Renal cortex interstitium (tissue), 11 donors: Measurements from ENCODE around the gene TBC1D22A. TPM values are rescaled to one million over a fixed set of nuclear protein-coding genes. Genes with fewer than 3 reads are reported as not detected.

Experiments used
- DNase-seq, 11 donors: peaks; one replicate each; pipeline ENCODE4 v3.0.0-alpha.2; 2013; ENCODE audit warnings: low read depth in 9 of 11, low spot score in 4 of 11; ENCODE audit errors: extremely low read depth in 1 of 11
- polyA plus RNA-seq, 3 donors: library from polyadenylated mRNA; unstranded; fragments of 120-200 nt; gene quantifications; one replicate each; pipeline ENCODE4 v1.2.1, GENCODE V29; 2013; ENCODE audit not compliant: insufficient read length in 3 of 3

The TBC1D22A gene
- polyA plus RNA-seq, 3 donors: 16.1 to 19.0 (median 19.0) TPM

DNA sequence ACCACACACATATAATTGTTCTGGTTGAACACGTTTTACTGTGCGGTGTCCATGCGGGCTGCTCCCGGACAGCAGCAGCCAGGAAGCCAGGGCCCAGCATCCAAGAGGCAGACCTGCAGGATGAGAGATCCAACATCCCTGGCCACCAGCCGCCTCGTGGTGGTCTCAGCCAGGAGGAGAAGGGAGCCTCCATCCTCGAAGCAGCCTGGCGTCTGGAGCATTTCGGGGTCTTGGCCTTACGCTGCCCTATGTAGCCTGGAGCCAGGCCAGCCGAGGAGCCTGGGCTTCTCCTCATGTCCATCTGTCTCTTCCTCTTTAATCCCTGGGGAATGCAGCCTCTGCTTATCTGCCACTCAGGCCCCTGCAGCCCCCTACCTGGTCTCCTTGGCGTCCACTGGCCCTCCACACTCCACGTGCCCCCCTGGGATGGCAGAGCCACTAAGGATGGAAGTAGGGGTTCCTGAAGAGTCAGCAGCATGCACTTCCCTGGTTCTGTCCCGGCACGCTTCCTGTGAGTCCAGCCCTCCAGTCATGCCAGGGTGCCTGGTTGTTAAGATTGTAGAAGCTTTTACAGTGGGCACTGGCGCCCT is 253.2 kb downstream of the TBC1D22A start:
- DNase-seq: no peak

GRCh38 chr22:47016631-47017030 is 254.2 kb downstream of the TBC1D22A start:
- DNase-seq: peak in 1 of 11 donors; percentile 25

DNA sequence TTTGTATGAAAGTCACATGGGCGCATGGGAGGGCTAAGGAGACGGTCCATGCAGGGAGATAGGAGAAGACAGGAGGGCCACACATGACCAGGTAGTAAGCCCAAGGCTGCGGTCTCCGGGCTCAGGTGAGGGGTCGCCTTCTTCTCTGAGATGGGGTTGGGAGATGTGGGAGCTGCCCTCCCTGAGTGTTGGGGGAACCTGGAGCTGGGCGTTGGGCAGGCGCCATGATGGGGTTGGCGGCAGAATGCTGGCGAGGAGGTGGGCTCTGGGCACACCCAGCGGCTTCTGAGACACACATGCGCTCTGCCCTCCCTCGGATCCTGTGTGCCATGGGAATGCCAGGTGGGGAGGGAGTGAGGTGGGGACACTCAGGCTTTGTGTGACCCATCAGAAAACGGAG is 254.8 kb downstream of the TBC1D22A start:
- DNase-seq: no peak

GRCh38 chr22:47018010-47018910 is 255.8 kb downstream of the TBC1D22A start:
- no peak for DNase-seq

GRCh38 chr22:47019012-47019790 is 256.8 kb downstream of the TBC1D22A start:
- peak in 1 of 11 donors; percentile 29 for DNase-seq

GRCh38 chr22:47020166-47020565 is 257.7 kb downstream of the TBC1D22A start:
- DNase-seq: no peak

- DNase-seq: no peak
Measured at GRCh38 chr22:47021371-47022074, 259.1 kb downstream of the TBC1D22A start.

- DNase-seq: no peak
Measured at GRCh38 chr22:47022075-47022473, 259.6 kb downstream of the TBC1D22A start.

- no peak for DNase-seq
Measured at GRCh38 chr22:47022475-47022874, 260.0 kb downstream of the TBC1D22A start.

- no peak for DNase-seq
Measured at GRCh38 chr22:47023871-47024270, 261.4 kb downstream of the TBC1D22A start.

DNA sequence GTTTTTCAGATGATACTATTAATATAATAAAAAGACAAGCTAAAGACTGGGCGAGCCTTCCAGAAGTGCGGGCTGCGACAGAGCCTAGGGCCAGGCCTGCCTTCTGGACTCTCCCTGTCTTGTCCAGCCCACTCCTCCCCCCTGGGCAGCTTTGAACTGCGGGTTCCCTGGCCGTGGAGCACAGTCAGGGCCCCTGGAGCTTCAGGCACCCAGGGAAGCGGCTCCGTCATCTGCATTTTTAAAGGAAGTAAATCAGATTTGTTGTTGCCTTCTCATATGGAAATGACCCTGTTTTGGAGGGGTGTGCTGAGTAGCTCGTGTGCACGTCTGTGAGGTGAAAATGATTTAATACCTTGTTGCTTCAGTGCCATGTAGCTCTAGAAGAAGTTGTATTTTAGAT is 265.3 kb downstream of the TBC1D22A start:
- DNase-seq: no peak

- no peak for DNase-seq
Measured at GRCh38 chr22:47029244-47030074, 267.0 kb downstream of the TBC1D22A start.

GRCh38 chr22:47030143-47030661 is 267.8 kb downstream of the TBC1D22A start:
- DNase-seq: no peak

DNA sequence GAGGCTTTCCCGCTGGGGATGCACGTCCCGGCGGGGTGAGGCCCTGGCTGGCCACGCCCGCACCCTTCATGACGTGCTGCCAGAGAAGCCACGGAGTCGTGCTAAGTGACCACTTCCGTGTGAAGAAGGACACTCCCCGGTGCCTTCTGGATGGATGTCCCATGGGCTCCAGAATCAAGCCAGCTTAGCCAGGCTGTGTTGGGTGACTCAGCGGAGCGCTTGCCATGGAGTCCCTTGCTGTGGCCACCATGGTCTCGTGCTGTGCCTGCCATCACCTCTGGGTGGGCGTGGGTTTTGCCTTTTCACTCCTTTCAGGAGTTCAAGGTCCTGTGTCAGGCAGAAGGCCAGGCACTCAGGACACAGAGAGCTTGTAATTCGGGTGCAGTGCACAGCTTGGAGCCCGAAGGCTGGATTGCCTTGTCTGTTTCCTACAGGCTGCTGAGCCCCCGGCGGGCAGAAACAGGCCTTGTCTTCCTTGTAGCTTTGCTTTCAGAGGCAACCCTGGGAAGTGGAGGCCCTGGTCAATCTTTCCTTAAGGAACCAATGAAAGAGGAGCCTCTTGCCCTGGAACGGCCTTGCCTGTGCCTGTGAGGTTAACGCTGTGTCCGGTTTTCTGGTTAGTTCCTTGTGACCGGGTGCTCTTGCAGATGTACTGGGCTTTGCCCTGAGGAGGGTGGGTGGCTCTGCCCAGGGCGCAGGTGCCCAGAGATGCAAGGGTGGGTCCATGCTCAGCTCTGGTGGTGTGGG is 268.6 kb downstream of the TBC1D22A start:
- DNase-seq: no peak

DNA sequence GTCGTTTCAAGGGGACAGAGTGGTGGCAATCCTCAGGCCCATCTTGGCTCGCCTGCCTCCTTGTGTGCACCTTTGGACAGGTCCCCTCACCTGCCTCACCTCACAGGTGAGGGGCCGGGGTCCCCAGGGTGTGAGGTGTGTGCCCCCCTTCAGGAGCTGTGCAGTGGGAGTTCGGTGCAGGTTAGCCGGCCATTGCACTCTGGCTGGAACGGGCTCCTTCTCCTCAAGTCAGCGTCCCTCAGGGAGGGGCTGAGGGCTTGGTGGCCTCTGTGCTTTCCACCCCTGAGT is 269.1 kb downstream of the TBC1D22A start:
- DNase-seq: no peak

- DNase-seq: no peak
Measured at GRCh38 chr22:47032091-47032943, 269.9 kb downstream of the TBC1D22A start.
